Esophagus squamous epithelium (tissue), 4 donors: Measurements from ENCODE around the gene DDX3X.

Experiments
- CTCF ChIP-seq, 6 experiments: fragments of 450-650 bp in 4 of 6; fragments of 200-600 bp in 2 of 6; sonication (generic) in 2 of 6; IDR thresholded peaks; one replicate each; pipeline ENCODE4 v1.5.1; 2016 to 2019; ENCODE audit warnings: antibody characterized with exemption in 6 of 6, mild to moderate bottlenecking in 4 of 6, moderate library complexity in 4 of 6
- POLR2A ChIP-seq, 4 donors: fragments of 450-650 bp; IDR thresholded peaks; one replicate each; pipeline ENCODE4 v1.6.1; 2017; ENCODE audit warnings: antibody characterized with exemption in 4 of 4, mild to moderate bottlenecking in 4 of 4, moderate library complexity in 3 of 4

GRCh38 chrX:41382714-41383645 is 49.0 kb downstream of the DDX3X start:
- TF ChIP-seq POLR2A (IDR thresholded peaks at IDR 0.05) (no peak), CTCF (IDR thresholded peaks at IDR 0.05) (no peak)
